HEK293 (cell line): ENCODE results near the gene TANC1.

Experiments used
- GFI1B ChIP-seq: fragments of 450-650 bp; formaldehyde crosslinking; IDR thresholded peaks from 2 replicates; pipeline ENCODE4 v1.5.1; 2016; ENCODE audit warnings: missing biosample characterization, missing genetic modification characterization
- GLI2 ChIP-seq: fragments of 450-650 bp; formaldehyde crosslinking; IDR thresholded peaks from 2 replicates; pipeline ENCODE4; 2017; ENCODE audit warnings: missing biosample characterization, missing genetic modification characterization, low read depth, borderline replicate concordance
- HIC1 ChIP-seq: fragments of 450-650 bp; formaldehyde crosslinking; IDR thresholded peaks from 2 replicates; pipeline ENCODE4 v1.5.1; 2016; ENCODE audit warnings: missing biosample characterization, missing genetic modification characterization
- HOXD13 ChIP-seq: sonication (generic); formaldehyde crosslinking; IDR thresholded peaks from 2 replicates; pipeline ENCODE4 v1.8.0; 2022; ENCODE audit warnings: missing genetic modification reagents, borderline replicate concordance
- INSM2 ChIP-seq: fragments of 450-650 bp; formaldehyde crosslinking; IDR thresholded peaks from 2 replicates; pipeline ENCODE4 v1.5.1; 2016; ENCODE audit warnings: missing biosample characterization, missing genetic modification characterization
- KLF1 ChIP-seq: fragments of 450-650 bp; formaldehyde crosslinking; IDR thresholded peaks from 2 replicates; pipeline ENCODE4 v1.5.1; 2016; ENCODE audit warnings: missing biosample characterization, missing genetic modification characterization
- KLF10 ChIP-seq: fragments of 450-650 bp; IDR thresholded peaks from 2 replicates; pipeline ENCODE4 v1.5.1; 2018; ENCODE audit warnings: missing biosample characterization, mild to moderate bottlenecking, missing genetic modification characterization
- KLF17 ChIP-seq: fragments of 450-650 bp; formaldehyde crosslinking; IDR thresholded peaks from 2 replicates; pipeline ENCODE4 v1.5.1; 2016; ENCODE audit warnings: missing biosample characterization, missing genetic modification characterization
- KLF9 ChIP-seq: fragments of 450-650 bp; formaldehyde crosslinking; IDR thresholded peaks from 2 replicates; pipeline ENCODE4 v1.5.1; 2016; ENCODE audit warnings: missing biosample characterization, missing genetic modification characterization, low read depth
- PATZ1 ChIP-seq: fragments of 450-650 bp; formaldehyde crosslinking; IDR thresholded peaks from 2 replicates; pipeline ENCODE4 v1.5.1; 2016; ENCODE audit warnings: missing biosample characterization, missing genetic modification characterization
- RBAK ChIP-seq: fragments of 450-650 bp; formaldehyde crosslinking; IDR thresholded peaks from 2 replicates; pipeline ENCODE4 v1.5.1; 2016; ENCODE audit warnings: missing biosample characterization, missing genetic modification characterization
- SCRT2 ChIP-seq: fragments of 450-650 bp; formaldehyde crosslinking; IDR thresholded peaks from 2 replicates; pipeline ENCODE4 v1.5.1; 2016; ENCODE audit warnings: missing biosample characterization, missing genetic modification characterization
- WT1 ChIP-seq: fragments of 450-650 bp; formaldehyde crosslinking; IDR thresholded peaks from 2 replicates; pipeline ENCODE4 v1.5.1; 2016; ENCODE audit warnings: missing biosample characterization, missing genetic modification characterization
- ZBTB20 ChIP-seq: fragments of 450-650 bp; formaldehyde crosslinking; IDR thresholded peaks from 2 replicates; pipeline ENCODE4 v1.5.1; 2016; ENCODE audit warnings: missing biosample characterization, missing genetic modification characterization
- ZBTB8A ChIP-seq: fragments of 450-650 bp; formaldehyde crosslinking; IDR thresholded peaks from 2 replicates; pipeline ENCODE4 v1.5.1; 2016; ENCODE audit warnings: missing biosample characterization, missing genetic modification characterization
- ZFHX2 ChIP-seq: fragments of 450-650 bp; formaldehyde crosslinking; conservative IDR thresholded peaks from 2 replicates; pipeline ENCODE4 v1.5.1; 2016; ENCODE audit warnings: missing biosample characterization, missing genetic modification characterization
- ZNF175 ChIP-seq: fragments of 450-650 bp; formaldehyde crosslinking; IDR thresholded peaks from 2 replicates; pipeline ENCODE4 v1.5.1; 2016; ENCODE audit warnings: missing biosample characterization, missing genetic modification characterization
- ZNF19 ChIP-seq: fragments of 450-650 bp; formaldehyde crosslinking; IDR thresholded peaks from 2 replicates; pipeline ENCODE4; 2016; ENCODE audit warnings: missing biosample characterization, missing genetic modification characterization, low read depth
- ZNF221 ChIP-seq: fragments of 450-650 bp; formaldehyde crosslinking; IDR thresholded peaks from 2 replicates; pipeline ENCODE4 v1.5.1; 2017; ENCODE audit warnings: missing biosample characterization, missing genetic modification characterization, borderline replicate concordance
- ZNF302 ChIP-seq: fragments of 450-650 bp; formaldehyde crosslinking; IDR thresholded peaks from 2 replicates; pipeline ENCODE4 v1.5.1; 2016; ENCODE audit warnings: missing biosample characterization, missing genetic modification characterization, low read depth
- ZNF366 ChIP-seq: fragments of 450-650 bp; formaldehyde crosslinking; conservative IDR thresholded peaks from 2 replicates; pipeline ENCODE4 v1.5.1; 2016; ENCODE audit warnings: missing biosample characterization, missing genetic modification characterization
- ZNF394 ChIP-seq: fragments of 450-650 bp; formaldehyde crosslinking; IDR thresholded peaks from 2 replicates; pipeline ENCODE4 v1.5.1; 2016; ENCODE audit warnings: missing biosample characterization, missing genetic modification characterization, mild to moderate bottlenecking, moderate library complexity, borderline replicate concordance
- ZNF558 ChIP-seq: fragments of 450-650 bp; formaldehyde crosslinking; IDR thresholded peaks from 2 replicates; pipeline ENCODE4 v1.5.1; 2016; ENCODE audit warnings: missing biosample characterization, missing genetic modification characterization
- ZNF596 ChIP-seq: fragments of 450-650 bp; IDR thresholded peaks from 2 replicates; pipeline ENCODE4 v1.5.0; 2018; ENCODE audit warnings: missing biosample characterization, mild to moderate bottlenecking, missing genetic modification characterization, moderate library complexity
- ZNF645 ChIP-seq: fragments of 450-650 bp; formaldehyde crosslinking; IDR thresholded peaks from 2 replicates; pipeline ENCODE4; 2016; ENCODE audit warnings: missing biosample characterization, missing genetic modification characterization
- ZNF660 ChIP-seq: fragments of 450-650 bp; IDR thresholded peaks from 2 replicates; pipeline ENCODE4 v1.5.1; 2018; ENCODE audit warnings: missing biosample characterization, mild to moderate bottlenecking, missing genetic modification characterization
- ZNF707 ChIP-seq: fragments of 450-650 bp; formaldehyde crosslinking; IDR thresholded peaks from 2 replicates; pipeline ENCODE4 v1.5.1; 2016; ENCODE audit warnings: missing biosample characterization, missing genetic modification characterization
- ZNF777 ChIP-seq: fragments of 450-650 bp; formaldehyde crosslinking; IDR thresholded peaks from 2 replicates; pipeline ENCODE4 v1.5.1; 2017; ENCODE audit warnings: missing biosample characterization, missing genetic modification characterization, borderline replicate concordance
- ZSCAN18 ChIP-seq: fragments of 450-650 bp; formaldehyde crosslinking; IDR thresholded peaks from 2 replicates; pipeline ENCODE4 v1.5.1; 2016; ENCODE audit warnings: missing biosample characterization, missing genetic modification characterization
- ZXDB ChIP-seq: fragments of 450-650 bp; formaldehyde crosslinking; IDR thresholded peaks from 2 replicates; pipeline ENCODE4 v1.5.1; 2016; ENCODE audit warnings: missing biosample characterization, missing genetic modification characterization

The TANC1 gene

GRCh38 chr2:158953926-158954763, 14.3 kb upstream of the TANC1 start (continued):
- peak; percentile 85 for TF ChIP-seq INSM2
- TF ChIP-seq ZFHX2: peak; percentile 51; the same call in 1 of the 2 replicates
- no peak for TF ChIP-seq ZNF175 (tag by site-specific recombination)
- peak; percentile 90 for TF ChIP-seq HOXD13
- TF ChIP-seq SCRT2 (tag by site-specific recombination): no peak; the same call in 1 of the 2 replicates
- TF ChIP-seq HIC1 (tag by site-specific recombination): peak; percentile 72
- TF ChIP-seq KLF1 (tag by site-specific recombination): peak; percentile 70
- peak; percentile 70; the same call in 1 of the 2 replicates for TF ChIP-seq GFI1B (tag by site-specific recombination)
- TF ChIP-seq ZNF777 (tag by site-specific recombination): no peak
- 0 out of 2 replicates have a peak, but pooled peaks have one; percentile 42 for TF ChIP-seq ZNF221 (tag by site-specific recombination)
- TF ChIP-seq ZXDB: peak; percentile 60
- peak; percentile 62; the same call in 1 of the 2 replicates for TF ChIP-seq ZNF394 (tag by site-specific recombination)
- no peak; the same call in 1 of the 2 replicates for TF ChIP-seq KLF17
- TF ChIP-seq ZNF558 (tag by site-specific recombination): 0 out of 2 replicates have a peak, but pooled peaks have one; percentile 71
- TF ChIP-seq ZNF366 (tag by site-specific recombination): peak; percentile 35
- no peak for TF ChIP-seq ZNF707 (tag by site-specific recombination)
- peak; percentile 71 for TF ChIP-seq PATZ1 (tag by site-specific recombination)
- peak; percentile 19; the same call in 1 of the 2 replicates for TF ChIP-seq KLF9 (tag by site-specific recombination)
- peak; percentile 85 for TF ChIP-seq KLF10
- no peak for TF ChIP-seq ZNF302 (tag by site-specific recombination)
- no peak for TF ChIP-seq ZNF19 (tag by site-specific recombination)
- peak; percentile 72 for TF ChIP-seq ZBTB20 (tag by site-specific recombination)
- TF ChIP-seq ZSCAN18 (tag by site-specific recombination): no peak
- TF ChIP-seq ZNF596 (tag by site-specific recombination): no peak
- no peak for TF ChIP-seq ZNF645
- no peak; the same call in 1 of the 2 replicates for TF ChIP-seq WT1 (tag by site-specific recombination)
- peak; percentile 97 for TF ChIP-seq ZNF660
- no peak for TF ChIP-seq RBAK (tag by site-specific recombination)
- 0 out of 2 replicates have a peak, but pooled peaks have one; percentile 38 for TF ChIP-seq ZBTB8A (tag by site-specific recombination)
- no peak for TF ChIP-seq GLI2 (tag by site-specific recombination)
